HG02678 (cell line): Measurements from ENCODE around the gene NEGR1.

Experiments
- ATAC-seq: cut with Tn5 transposase; IDR thresholded peaks from one replicate; pipeline ENCODE4 v1.9.1; 2021; ENCODE audit warnings: mild to moderate bottlenecking, moderate library complexity; ENCODE audit not compliant: unreplicated experiment

The NEGR1 gene

GRCh38 chr1:72050551-72050950 lies 231.8 kb downstream of the NEGR1 start:
- no peak for ATAC-seq

GRCh38 chr1:72037745-72038343 lies 244.5 kb downstream of the NEGR1 start:
- no peak for ATAC-seq

- no peak for ATAC-seq
These were observed 247.5 kb downstream of the NEGR1 start for GRCh38 chr1:72034827-72035226.

GRCh38 chr1:72023063-72023930 lies 259.0 kb downstream of the NEGR1 start:
- no peak for ATAC-seq

- ATAC-seq = no peak
These were observed 263.8 kb downstream of the NEGR1 start for GRCh38 chr1:72018562-72018961.

- no peak for ATAC-seq
These were observed 267.3 kb downstream of the NEGR1 start for GRCh38 chr1:72015006-72015405.

- ATAC-seq = no peak
These were observed 269.2 kb downstream of the NEGR1 start for GRCh38 chr1:72013161-72013560.

- no peak for ATAC-seq
These were observed 270.6 kb downstream of the NEGR1 start for GRCh38 chr1:72011721-72012120.

- no peak for ATAC-seq
These were observed 272.3 kb downstream of the NEGR1 start for GRCh38 chr1:72010094-72010431.

- no peak for ATAC-seq
These were observed 272.9 kb downstream of the NEGR1 start for GRCh38 chr1:72009173-72010093.

GRCh38 chr1:72007312-72007711 lies 275.0 kb downstream of the NEGR1 start:
- ATAC-seq = no peak

- no peak for ATAC-seq
These were observed 276.2 kb downstream of the NEGR1 start for GRCh38 chr1:72006092-72006491.

GRCh38 chr1:72003092-72003491 lies 279.2 kb downstream of the NEGR1 start:
- ATAC-seq = no peak

GRCh38 chr1:72000809-72001208 lies 281.5 kb downstream of the NEGR1 start:
- ATAC-seq = no peak

- no peak for ATAC-seq
These were observed 287.7 kb downstream of the NEGR1 start for GRCh38 chr1:71994646-71995045.

GRCh38 chr1:71987181-71987580 lies 295.2 kb downstream of the NEGR1 start:
- no peak for ATAC-seq

GRCh38 chr1:71986160-71986559 lies 296.2 kb downstream of the NEGR1 start:
- ATAC-seq = no peak

GRCh38 chr1:71980556-71980955 lies 301.8 kb downstream of the NEGR1 start:
- ATAC-seq = no peak

- ATAC-seq = no peak
These were observed 302.5 kb downstream of the NEGR1 start for GRCh38 chr1:71979882-71980281.

- no peak for ATAC-seq
These were observed 314.7 kb downstream of the NEGR1 start for GRCh38 chr1:71967670-71968069.

- no peak for ATAC-seq
These were observed 318.2 kb downstream of the NEGR1 start for GRCh38 chr1:71964188-71964587.
